Neural cell (in vitro differentiated cells): ENCODE measurements around the gene KRT9.

Source experiments
- CTCF ChIP-seq: fragments of 450-650 bp; IDR thresholded peaks from 2 replicates; pipeline ENCODE4 v1.5.1; 2014; ENCODE audit warnings: antibody characterized with exemption, mild to moderate bottlenecking, moderate library complexity; ENCODE audit not compliant: poor library complexity, severe bottlenecking
- EP300 ChIP-seq: fragments of 450-650 bp; conservative IDR thresholded peaks from 2 replicates; pipeline ENCODE4 v1.6.1; 2014; ENCODE audit warnings: antibody characterized with exemption, mild to moderate bottlenecking, moderate library complexity; ENCODE audit not compliant: poor library complexity, severe bottlenecking
- EZH2 ChIP-seq: fragments of 200-600, 300-800 bp; shearing (Covaris generic), sonication (generic); IDR thresholded peaks from 2 replicates; pipeline ENCODE4 v1.6.1; 2014; ENCODE audit warnings: antibody characterized with exemption, low read length, borderline replicate concordance, mild to moderate bottlenecking; ENCODE audit not compliant: insufficient read depth, poor library complexity, severe bottlenecking
- MXI1 ChIP-seq: fragments of 450-650 bp; conservative IDR thresholded peaks from 2 replicates; pipeline ENCODE4 v1.6.1; 2014; ENCODE audit warnings: antibody characterized with exemption, mild to moderate bottlenecking; ENCODE audit not compliant: poor library complexity, severe bottlenecking
- POLR2AphosphoS5 ChIP-seq: IDR thresholded peaks from 2 replicates; pipeline ENCODE4 v1.6.1; 2012
- RAD21 ChIP-seq: fragments of 450-650 bp; conservative IDR thresholded peaks from 2 replicates; pipeline ENCODE4 v1.6.1; 2014; ENCODE audit warnings: antibody characterized with exemption, mild to moderate bottlenecking, moderate library complexity
- REST ChIP-seq: IDR thresholded peaks from 2 replicates; pipeline ENCODE4 v1.6.1; 2012; ENCODE audit warnings: borderline replicate concordance
- SMC3 ChIP-seq: fragments of 450-650 bp; conservative IDR thresholded peaks from 2 replicates; pipeline ENCODE4 v1.6.1; 2014; ENCODE audit warnings: antibody characterized with exemption, mild to moderate bottlenecking, moderate library complexity; ENCODE audit not compliant: poor library complexity
- TAF1 ChIP-seq: IDR thresholded peaks from 2 replicates; pipeline ENCODE4 v1.6.1; 2012; ENCODE audit warnings: low read depth

DNA sequence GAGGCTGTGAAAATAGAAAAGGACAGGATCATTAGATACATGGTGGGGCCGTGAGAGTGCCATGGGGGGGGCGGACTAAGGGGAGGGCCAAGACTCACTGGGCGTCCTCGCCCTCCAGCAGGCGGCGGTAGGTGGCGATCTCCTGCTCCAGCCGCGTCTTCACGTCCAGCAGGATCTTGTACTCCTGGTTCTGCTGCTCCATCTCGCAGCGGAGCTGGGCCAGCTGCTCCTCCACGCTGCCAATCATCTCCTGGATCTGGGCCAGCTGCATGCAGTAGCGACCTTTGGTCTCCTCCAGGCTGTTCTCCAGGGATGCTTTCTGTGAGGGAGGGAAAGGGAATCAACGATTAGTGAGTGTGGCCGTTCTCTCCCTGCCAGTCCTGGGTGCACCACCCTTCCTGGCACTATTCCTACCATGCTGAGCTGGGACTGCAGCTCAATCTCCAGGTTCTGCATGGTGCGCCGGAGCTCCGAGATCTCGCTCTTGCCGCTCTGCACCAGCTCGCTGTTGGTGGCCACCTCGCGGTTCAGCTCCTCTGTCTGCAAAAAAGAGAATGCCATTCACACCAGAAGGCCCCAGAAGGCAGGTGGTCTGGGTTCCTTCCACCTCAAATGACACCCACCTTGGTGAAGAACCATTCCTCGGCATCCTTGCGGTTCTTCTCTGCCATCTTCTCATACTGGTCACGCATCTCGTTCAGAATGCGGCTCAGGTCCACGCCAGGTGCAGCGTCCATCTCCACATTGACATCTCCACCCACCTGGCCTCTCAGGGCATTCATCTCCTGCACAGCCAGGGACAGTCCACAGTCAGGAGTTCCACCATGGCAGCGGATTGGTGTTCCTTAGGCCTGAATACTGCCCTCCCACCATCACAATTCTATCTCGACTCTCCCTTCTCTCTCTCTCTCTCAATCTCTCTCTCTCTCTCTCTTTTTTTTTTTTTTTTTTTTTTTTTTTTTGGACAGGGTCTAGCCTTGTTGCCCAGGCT is 11.6 kb upstream of the KRT9 start:
- TF ChIP-seq POLR2AphosphoS5 (no peak), CTCF (no peak), TAF1 (no peak), EZH2 (no peak), RAD21 (no peak), MXI1 (no peak), REST (no peak), EP300 (no peak), SMC3 (no peak)
